ENCODE results near the gene TRDN. TPM values are rescaled to one million over a fixed set of nuclear protein-coding genes. Genes with fewer than 3 reads are reported as not detected.
"Not testable (repeated sequence)": the region's sequence is repeated elsewhere in the genome, so short reads cannot be mapped to it uniquely, and the experiment has no call there.

The TRDN gene
- total RNA-seq, 1 experiment from 2014 or later, result 3.4 TPM

DNA sequence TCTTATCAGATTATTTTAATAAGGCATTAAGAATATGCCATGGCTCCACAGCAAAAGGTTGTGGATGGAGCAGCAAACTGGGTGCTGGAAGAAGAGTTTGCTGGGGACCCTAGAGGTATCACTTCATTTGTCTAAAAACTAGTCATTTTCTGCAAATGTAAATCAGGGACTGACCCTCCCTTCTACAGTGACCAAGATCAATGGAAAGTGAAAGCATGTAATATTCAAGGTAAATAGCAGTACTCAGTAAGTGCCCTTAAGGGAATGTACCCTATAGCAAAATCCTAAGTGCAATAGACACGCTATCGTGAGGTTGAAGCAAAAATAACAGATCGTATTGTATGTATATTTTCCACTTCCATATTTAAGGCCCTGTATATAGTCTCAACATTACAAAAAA is 38.7 kb downstream of the TRDN start:
- Histone ChIP-seq H3K4me3 (ENCODE audit: insufficient read depth, low read depth, low read length) (no peak overlapping the region), H3K36me3 (replicated peaks; ENCODE audit: control insufficient read depth, insufficient read depth, low read length) (no peaks in the 10 kb centered on the region), H3K27me3 (ENCODE audit: control insufficient read depth, insufficient read depth, low read length) (no peaks in the 10 kb centered on the region)
- no peak for DNase-seq

DNA sequence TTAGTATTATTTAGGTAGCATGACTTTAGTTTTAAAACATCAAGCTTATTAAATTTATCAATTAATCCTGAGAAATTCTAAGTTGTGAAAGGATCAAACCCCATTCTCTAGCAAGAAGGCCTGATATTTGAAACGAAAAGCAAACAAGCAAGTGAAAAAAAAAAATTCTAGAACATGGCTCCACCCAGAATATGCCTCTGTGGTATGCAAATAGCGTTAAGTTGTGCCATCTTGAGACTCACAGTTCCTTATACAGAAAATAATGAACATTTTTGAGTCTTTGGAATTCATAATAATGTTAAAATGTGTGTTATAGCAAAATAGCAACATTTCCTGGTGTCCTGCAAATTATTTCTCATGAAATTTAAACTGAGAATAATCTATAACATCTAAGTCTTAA is 42.0 kb downstream of the TRDN start:
- H3K27me3 ChIP-seq (ENCODE audit: control insufficient read depth, insufficient read depth, low read length), result no peaks in the 10 kb centered on the region
- H3K4me3 ChIP-seq (ENCODE audit: insufficient read depth, low read depth, low read length), result no peak overlapping the region
- no peaks in the 10 kb centered on the region for H3K36me3 ChIP-seq (replicated peaks; ENCODE audit: control insufficient read depth, insufficient read depth, low read length)
- no peak for DNase-seq

DNA sequence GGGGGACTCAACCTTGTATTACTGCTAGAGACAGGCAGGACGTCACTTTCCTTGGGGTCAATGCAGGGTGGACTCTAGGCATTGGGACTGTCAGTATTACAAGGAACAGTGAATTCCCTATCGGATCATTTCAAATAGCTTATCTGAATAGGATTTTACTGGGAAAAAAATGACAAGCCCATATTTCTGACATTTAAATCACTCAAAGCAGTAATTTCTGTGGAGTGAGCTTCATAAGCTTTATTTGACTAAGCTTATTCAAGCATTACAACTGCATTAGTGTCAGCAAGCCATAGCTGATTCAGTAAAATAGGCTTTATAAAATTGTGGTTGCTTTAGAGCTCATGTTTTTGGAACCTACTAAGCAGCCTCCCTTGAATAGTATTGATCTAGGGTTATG is 44.3 kb downstream of the TRDN start:
- H3K4me3 ChIP-seq (ENCODE audit: insufficient read depth, low read depth, low read length), result no peak overlapping the region
- no peaks in the 10 kb centered on the region for H3K36me3 ChIP-seq (replicated peaks; ENCODE audit: control insufficient read depth, insufficient read depth, low read length)
- no peak for DNase-seq
- H3K27me3 ChIP-seq (ENCODE audit: control insufficient read depth, insufficient read depth, low read length), result no peaks in the 10 kb centered on the region

DNA sequence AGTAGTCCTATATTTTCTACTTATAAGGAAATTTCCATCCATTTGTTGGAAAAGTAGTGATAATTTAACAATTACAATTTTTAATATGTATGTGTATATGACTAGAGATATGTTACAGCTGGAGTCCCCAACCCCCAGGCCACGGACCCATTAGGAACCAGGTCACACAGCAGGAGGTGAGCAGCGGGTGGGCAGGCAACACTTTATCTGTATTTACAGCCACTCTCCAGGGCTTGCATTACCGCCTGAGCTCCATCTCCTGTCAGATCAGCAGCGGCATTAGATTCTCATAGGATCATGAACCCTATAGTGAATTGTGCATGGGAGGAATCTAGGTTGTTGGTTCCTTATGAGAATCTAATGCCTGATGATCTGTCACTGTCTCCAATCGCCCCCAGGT is 46.8 kb downstream of the TRDN start:
- Histone ChIP-seq H3K36me3 (replicated peaks; ENCODE audit: control insufficient read depth, insufficient read depth, low read length) (no peaks in the 10 kb centered on the region), H3K4me3 (ENCODE audit: insufficient read depth, low read depth, low read length) (no peak overlapping the region), H3K27me3 (ENCODE audit: control insufficient read depth, insufficient read depth, low read length) (no peaks in the 10 kb centered on the region)
- DNase-seq, result no peak

DNA sequence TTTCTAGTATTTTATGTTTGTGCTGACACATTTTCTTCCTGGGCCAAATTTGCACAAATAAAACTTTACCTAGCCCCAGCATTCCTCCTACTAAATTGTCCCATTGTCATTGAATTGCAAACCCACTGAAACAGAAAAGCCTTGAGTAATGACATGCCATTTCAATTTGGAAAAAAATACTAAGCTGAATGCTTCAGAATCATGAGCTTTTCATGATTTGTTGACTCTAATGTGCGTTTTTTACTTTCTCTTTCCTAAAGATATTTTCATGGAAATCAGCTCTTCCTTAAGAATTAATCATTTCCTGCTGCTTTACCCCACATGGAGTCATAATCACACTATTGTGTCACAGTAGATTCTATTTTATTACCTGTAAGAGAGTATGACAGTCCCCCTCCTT is 47.4 kb downstream of the TRDN start:
- no peaks in the 10 kb centered on the region for H3K36me3 ChIP-seq (replicated peaks; ENCODE audit: control insufficient read depth, insufficient read depth, low read length)
- DNase-seq, result no peak
- no peak overlapping the region for H3K4me3 ChIP-seq (ENCODE audit: insufficient read depth, low read depth, low read length)
- H3K27me3 ChIP-seq (ENCODE audit: control insufficient read depth, insufficient read depth, low read length), result no peaks in the 10 kb centered on the region

DNA sequence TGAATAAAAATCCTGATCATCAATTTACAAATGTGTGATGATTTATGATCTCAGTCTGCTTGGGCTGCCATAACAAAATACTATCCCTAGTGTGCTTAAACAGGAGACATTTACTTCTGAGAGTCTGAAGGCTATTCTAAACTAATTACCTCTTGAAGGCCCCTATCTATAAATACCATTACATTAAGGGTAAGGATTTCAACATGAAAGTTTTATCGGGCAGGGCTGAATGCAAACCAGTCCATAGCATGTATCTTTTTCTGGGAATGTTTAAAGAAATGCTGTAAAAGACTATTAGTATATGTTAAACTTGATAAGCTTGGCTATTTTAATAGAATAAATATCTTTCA is 48.2 kb downstream of the TRDN start:
- H3K27me3 ChIP-seq (ENCODE audit: control insufficient read depth, insufficient read depth, low read length), result no peaks in the 10 kb centered on the region
- DNase-seq, result no peak
- no peaks in the 10 kb centered on the region; the same call in 1 of the 2 replicates for H3K36me3 ChIP-seq (replicated peaks; ENCODE audit: control insufficient read depth, insufficient read depth, low read length)
- H3K4me3 ChIP-seq (ENCODE audit: insufficient read depth, low read depth, low read length), result no peak overlapping the region

DNA sequence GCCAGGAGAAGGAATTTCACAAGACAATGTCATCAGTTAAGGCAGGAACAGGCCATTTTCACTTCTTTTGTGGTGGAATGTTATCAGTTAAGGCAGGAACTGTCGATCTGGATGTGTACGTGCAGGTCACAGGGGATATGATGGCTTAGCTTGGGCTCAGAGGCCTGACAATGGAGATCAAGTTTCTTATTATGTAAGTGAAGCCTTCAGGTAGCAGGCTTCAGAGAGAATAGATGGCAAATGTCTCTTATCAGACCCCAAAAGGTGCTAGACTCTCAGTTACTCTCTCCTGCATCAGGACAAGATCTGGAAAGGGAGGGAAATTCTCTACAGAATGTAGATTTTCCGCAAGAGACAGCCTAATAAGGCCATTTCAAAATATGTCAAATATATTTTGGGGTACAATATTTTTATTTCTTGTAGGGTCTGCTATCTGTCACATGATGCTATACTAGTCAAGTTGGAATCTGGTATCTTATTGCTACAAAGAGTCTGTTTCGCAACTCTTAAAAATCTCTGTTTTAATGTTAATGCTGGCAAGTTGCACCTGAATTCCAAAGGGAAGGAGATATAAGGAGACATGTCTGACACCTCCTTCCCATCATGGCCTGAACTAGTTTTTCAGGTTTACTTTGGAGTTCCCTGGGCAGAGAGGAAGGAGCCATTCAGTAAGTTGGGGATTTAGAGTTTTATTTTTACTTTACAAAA is 48.8 kb downstream of the TRDN start:
- no peaks in the 10 kb centered on the region for H3K27me3 ChIP-seq (ENCODE audit: control insufficient read depth, insufficient read depth, low read length)
- no peak overlapping the region for H3K4me3 ChIP-seq (ENCODE audit: insufficient read depth, low read depth, low read length)
- DNase-seq, result no peak
- H3K36me3 ChIP-seq (replicated peaks; ENCODE audit: control insufficient read depth, insufficient read depth, low read length), result no peaks in the 10 kb centered on the region; the same call in 1 of the 2 replicates

DNA sequence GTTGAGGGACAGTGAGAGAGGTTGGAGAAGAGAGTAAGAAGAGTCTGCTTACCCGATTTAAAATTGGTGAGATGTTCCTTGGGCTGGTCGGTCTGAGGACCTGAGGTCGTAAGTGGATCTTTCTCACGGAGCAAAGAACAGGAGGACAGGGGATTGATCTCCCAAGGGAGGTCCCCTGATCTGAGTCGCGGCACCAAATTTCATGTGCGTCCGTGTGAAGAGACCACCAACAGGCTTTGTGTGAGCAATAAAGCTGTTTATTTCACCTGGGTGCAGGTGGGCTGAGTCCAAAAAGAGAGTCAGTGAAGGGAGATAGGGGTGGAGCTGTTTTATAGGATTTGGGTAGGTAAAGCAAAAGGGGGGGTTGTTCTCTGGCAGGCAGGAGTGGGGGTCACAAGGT is 49.3 kb downstream of the TRDN start:
- not testable (repeated sequence) for H3K27me3 ChIP-seq (ENCODE audit: control insufficient read depth, insufficient read depth, low read length); H3K36me3 ChIP-seq (replicated peaks; ENCODE audit: control insufficient read depth, insufficient read depth, low read length)
- H3K4me3 ChIP-seq (ENCODE audit: insufficient read depth, low read depth, low read length), result peak overlapping the region; percentile 34

DNA sequence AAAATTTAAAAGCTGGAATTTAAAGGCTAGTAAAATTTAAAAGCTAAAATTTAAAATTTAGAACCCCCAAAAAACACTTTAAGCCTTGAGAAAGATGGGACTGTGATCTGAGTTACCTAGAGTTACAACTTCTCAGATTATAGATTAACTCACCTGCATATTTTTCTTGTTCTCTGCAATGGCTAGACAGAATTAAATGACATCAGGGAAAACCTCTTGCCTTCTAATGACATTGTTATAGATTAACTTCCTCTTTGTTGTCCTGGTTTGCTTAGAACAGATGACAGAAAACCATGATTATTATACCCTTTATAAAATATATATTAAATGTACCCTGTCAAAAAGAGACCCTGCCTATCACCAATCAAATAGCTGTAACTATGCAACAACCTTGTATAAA is 56.4 kb downstream of the TRDN start:
- H3K4me3 ChIP-seq (ENCODE audit: insufficient read depth, low read depth, low read length), result no peak overlapping the region
- no peaks in the 10 kb centered on the region; the same call in 1 of the 2 replicates for H3K36me3 ChIP-seq (replicated peaks; ENCODE audit: control insufficient read depth, insufficient read depth, low read length)
- DNase-seq, result no peak
- H3K27me3 ChIP-seq (ENCODE audit: control insufficient read depth, insufficient read depth, low read length), result no peaks in the 10 kb centered on the region

More for the DNA sequence above, 49.3 kb downstream of the TRDN start:
- not testable (repeated sequence) for DNase-seq

DNA sequence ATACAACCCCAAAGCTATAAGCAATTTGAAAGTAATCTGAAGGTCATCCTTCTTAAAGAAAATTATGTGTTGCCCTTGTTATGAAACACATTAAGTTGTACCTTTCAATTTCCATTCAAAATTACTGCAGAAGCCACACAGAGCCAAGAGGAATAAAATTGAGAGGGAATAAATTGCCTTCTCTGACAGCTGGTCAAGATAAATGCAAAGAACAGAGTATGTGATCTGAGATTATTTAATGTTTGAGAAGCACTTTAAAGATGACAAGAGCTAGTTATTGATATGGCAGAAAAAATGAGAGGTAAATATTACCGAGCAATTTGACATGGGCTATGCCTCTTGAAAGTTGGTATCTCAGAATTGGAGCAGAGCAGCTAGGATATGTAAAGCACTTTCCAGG is 61.6 kb downstream of the TRDN start:
- Histone ChIP-seq H3K27me3 (ENCODE audit: control insufficient read depth, insufficient read depth, low read length) (no peaks in the 10 kb centered on the region), H3K36me3 (replicated peaks; ENCODE audit: control insufficient read depth, insufficient read depth, low read length) (no peaks in the 10 kb centered on the region; the same call in none of the 2 replicates), H3K4me3 (ENCODE audit: insufficient read depth, low read depth, low read length) (no peak overlapping the region)
- DNase-seq, result no peak

DNA sequence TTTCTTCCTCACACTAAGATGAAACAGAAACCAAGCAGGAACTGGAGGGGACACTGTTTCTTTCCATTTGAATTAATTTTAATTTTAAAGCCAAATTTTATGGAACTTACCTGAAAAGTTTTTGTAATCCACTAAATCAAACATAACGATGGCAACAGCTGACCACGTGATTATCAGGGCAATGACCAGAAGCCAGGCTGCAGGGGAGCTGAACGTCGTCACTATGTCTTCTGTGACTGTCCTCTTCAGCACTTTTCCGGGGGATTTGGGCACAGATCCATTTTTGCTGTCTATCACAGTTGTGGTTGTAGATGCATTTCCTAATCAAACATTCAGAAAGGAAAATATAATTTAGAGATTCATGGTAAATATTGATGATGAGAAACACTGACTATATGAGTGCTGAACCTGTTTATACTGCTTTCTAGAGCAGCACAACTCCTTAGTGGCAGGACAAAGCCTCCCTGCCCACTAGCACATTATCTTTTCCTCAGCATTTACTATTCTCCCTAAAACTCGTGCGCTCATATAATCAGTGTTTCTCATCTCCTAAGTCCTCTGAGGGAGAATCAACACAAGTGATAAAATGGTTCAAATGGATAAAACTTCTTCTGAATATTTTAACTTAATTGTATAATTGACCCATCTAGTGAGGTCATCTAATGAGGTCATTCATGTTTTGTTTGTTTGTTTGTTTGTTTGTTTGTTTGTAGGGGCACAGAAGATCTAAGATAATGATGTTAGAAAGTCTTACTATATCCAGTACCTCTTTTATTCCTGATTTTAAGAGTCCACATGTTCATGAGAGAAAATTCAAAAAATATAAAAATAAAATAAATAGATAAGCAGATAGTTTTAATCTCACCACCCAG is 65.7 kb downstream of the TRDN start:
- Histone ChIP-seq H3K36me3 (replicated peaks; ENCODE audit: control insufficient read depth, insufficient read depth, low read length) (no peaks in the 10 kb centered on the region; the same call in 1 of the 2 replicates), H3K4me3 (ENCODE audit: insufficient read depth, low read depth, low read length) (no peak overlapping the region), H3K27me3 (ENCODE audit: control insufficient read depth, insufficient read depth, low read length) (no peaks in the 10 kb centered on the region)
- DNase-seq, result no peak

DNA sequence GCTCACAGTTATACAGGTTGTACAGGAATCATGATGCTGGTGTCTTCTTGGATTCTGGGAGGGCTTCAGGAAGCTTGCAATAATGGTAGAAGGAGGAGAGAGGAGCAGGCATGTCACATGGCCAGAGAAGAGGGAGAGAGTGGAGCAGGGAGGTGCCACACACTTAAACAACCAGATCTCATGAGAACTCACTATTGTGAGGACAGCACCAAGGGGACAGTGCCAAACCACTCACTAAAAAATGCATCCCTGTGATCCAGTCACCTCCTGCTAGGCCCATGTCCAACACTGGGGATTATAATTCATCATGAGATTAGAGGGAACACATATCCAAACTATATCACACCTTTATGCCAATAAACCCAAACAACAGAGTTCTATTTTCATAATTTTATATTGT is 67.2 kb downstream of the TRDN start:
- H3K4me3 ChIP-seq (ENCODE audit: insufficient read depth, low read depth, low read length), result no peak overlapping the region
- no peaks in the 10 kb centered on the region for H3K27me3 ChIP-seq (ENCODE audit: control insufficient read depth, insufficient read depth, low read length)
- no peak for DNase-seq
- H3K36me3 ChIP-seq (replicated peaks; ENCODE audit: control insufficient read depth, insufficient read depth, low read length), result no peaks in the 10 kb centered on the region; the same call in 1 of the 2 replicates

DNA sequence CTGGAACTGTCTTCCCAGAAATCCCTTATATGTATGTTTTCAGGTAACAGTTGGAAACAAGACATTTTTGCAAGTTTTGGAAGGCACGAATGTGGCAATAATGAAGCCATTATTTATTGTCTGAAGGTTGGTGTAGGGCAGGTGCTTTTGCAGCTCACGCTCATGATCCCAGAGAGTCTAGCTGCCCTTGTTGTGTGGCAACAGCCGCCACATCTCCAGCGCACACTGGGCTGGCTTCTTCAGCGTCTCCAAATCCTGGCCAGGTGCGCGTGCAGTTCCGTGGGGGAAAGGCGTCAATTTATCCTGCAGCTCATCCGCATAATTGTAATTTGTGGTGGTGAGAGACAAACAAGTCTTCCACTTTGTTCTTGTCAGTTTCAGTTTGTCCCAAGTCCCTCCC is 71.2 kb downstream of the TRDN start:
- H3K4me3 ChIP-seq (ENCODE audit: insufficient read depth, low read depth, low read length), result no peak overlapping the region
- H3K36me3 ChIP-seq (replicated peaks; ENCODE audit: control insufficient read depth, insufficient read depth, low read length), result no peaks in the 10 kb centered on the region
- H3K27me3 ChIP-seq (ENCODE audit: control insufficient read depth, insufficient read depth, low read length), result no peaks in the 10 kb centered on the region
- no peak for DNase-seq

DNA sequence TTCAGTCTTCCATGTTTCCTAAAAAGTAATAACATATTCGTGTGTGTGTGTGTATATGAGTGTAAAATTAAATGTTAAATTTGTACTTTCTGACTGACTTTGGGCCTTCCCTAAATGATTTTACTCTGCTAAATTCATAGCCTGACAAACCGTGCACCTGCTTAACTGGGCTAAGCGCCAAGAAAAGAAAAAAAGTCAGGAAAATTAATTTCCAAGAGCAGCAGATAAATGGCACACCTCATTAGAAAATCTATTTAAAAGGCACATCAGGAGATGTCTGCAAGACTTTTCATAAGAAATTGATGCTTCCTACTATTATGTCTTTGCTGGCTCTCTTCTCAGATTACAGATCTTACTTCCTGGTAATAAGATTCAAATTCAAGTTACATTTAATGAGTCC is 72.4 kb downstream of the TRDN start:
- no peaks in the 10 kb centered on the region for H3K27me3 ChIP-seq (ENCODE audit: control insufficient read depth, insufficient read depth, low read length)
- no peaks in the 10 kb centered on the region for H3K36me3 ChIP-seq (replicated peaks; ENCODE audit: control insufficient read depth, insufficient read depth, low read length)
- H3K4me3 ChIP-seq (ENCODE audit: insufficient read depth, low read depth, low read length), result no peak overlapping the region
- no peak for DNase-seq

DNA sequence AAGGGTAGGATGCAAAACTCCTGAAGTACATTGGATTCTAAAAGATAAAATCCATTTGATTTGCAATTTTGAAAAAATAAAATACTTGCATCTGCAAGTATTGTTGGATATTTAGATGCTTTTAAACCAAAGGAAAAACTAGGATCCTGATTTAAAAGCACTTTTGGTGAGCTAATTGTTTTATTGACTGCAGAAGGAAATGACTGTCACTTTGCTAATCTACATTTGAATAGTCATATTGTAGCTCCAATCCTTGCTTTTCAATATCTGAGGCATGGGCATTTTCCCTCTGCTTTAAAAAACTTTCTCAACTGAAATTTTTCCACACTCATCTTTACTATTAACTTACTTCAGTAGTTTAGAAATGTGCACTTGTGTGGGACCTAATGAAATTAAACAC is 74.1 kb downstream of the TRDN start:
- Histone ChIP-seq H3K36me3 (replicated peaks; ENCODE audit: control insufficient read depth, insufficient read depth, low read length) (no peaks in the 10 kb centered on the region), H3K27me3 (ENCODE audit: control insufficient read depth, insufficient read depth, low read length) (no peaks in the 10 kb centered on the region), H3K4me3 (ENCODE audit: insufficient read depth, low read depth, low read length) (no peak overlapping the region)
- DNase-seq, result no peak

Data from H7 (cell line).